GM12873 (cell line): ENCODE results near the gene LRRC47.
A peak's percentile ranks its signal among the peaks of the same experiment; 100 is the strongest.

Experiments
- TF ChIP-seq, protein P1 (sequence below): IDR thresholded peaks from 2 replicates; pipeline ENCODE4 v1.5.1; 2012; ENCODE audit warnings: low read depth, mild to moderate bottlenecking, moderate library complexity, low read length, control low read depth; ENCODE audit not compliant: insufficient read depth; ENCODE audit errors: missing control alignments

The LRRC47 gene

DNA sequence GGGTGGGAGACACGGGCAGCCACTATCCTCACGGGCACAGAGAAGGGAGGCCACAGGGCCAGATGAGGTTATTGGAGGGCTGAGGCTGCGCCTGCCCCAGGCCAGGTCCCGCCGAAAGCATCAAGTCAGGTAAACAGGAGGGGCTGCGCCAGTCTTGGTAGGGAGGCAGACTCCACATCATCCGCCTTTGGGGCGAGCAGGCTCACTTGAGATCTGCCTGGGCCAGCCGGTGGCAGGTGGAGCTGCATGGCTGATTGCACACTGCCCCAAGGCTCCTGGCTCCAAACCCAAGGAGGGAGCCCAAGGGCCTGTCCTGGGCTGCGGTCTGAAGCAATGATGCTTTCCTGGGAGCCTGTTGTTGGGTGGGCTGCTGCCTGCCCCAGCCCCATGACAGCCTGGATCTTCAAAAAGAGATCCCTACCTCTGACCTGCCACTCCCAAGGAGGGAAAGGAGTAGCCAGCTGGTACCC, 19.2 kb downstream of the LRRC47 start:
- TF ChIP-seq, protein P1, sequence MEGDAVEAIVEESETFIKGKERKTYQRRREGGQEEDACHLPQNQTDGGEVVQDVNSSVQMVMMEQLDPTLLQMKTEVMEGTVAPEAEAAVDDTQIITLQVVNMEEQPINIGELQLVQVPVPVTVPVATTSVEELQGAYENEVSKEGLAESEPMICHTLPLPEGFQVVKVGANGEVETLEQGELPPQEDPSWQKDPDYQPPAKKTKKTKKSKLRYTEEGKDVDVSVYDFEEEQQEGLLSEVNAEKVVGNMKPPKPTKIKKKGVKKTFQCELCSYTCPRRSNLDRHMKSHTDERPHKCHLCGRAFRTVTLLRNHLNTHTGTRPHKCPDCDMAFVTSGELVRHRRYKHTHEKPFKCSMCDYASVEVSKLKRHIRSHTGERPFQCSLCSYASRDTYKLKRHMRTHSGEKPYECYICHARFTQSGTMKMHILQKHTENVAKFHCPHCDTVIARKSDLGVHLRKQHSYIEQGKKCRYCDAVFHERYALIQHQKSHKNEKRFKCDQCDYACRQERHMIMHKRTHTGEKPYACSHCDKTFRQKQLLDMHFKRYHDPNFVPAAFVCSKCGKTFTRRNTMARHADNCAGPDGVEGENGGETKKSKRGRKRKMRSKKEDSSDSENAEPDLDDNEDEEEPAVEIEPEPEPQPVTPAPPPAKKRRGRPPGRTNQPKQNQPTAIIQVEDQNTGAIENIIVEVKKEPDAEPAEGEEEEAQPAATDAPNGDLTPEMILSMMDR, result no peak

GRCh38 chr1:3776231-3776961, 19.9 kb downstream of the LRRC47 start:
- TF ChIP-seq, protein P1, result no peak

- TF ChIP-seq, protein P1, result peak; percentile 76
Measured at GRCh38 chr1:3775490-3776230, 20.6 kb downstream of the LRRC47 start.

DNA sequence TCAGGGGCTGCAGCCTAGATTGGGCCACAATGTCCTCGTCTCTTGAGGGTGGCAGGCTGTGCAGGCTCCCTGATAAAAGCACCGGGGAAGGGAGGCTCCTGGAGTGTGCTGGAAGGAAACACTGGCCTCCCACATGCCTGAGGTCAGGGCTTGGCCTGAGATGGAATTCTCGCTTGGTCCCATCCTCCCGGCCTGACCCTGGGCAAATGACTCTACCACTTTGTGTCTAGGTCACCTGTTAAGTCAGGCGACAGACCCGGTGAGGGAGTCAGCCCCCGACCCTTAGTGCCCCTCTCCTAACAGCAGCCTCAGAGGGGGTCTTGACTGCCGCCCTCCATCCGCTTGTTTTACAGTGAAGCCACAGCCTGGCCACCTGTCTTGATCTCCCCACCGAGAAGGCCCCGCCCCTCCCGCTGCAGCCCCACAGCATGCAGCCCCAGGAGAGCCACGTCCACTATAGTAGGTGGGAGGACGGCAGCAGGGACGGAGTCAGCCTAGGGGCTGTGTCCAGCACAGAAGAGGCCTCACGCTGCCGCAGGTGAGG, 21.3 kb downstream of the LRRC47 start:
- TF ChIP-seq, protein P1, result no peak

GRCh38 chr1:3774276-3774945, 21.9 kb downstream of the LRRC47 start:
- TF ChIP-seq, protein P1, result no peak

DNA sequence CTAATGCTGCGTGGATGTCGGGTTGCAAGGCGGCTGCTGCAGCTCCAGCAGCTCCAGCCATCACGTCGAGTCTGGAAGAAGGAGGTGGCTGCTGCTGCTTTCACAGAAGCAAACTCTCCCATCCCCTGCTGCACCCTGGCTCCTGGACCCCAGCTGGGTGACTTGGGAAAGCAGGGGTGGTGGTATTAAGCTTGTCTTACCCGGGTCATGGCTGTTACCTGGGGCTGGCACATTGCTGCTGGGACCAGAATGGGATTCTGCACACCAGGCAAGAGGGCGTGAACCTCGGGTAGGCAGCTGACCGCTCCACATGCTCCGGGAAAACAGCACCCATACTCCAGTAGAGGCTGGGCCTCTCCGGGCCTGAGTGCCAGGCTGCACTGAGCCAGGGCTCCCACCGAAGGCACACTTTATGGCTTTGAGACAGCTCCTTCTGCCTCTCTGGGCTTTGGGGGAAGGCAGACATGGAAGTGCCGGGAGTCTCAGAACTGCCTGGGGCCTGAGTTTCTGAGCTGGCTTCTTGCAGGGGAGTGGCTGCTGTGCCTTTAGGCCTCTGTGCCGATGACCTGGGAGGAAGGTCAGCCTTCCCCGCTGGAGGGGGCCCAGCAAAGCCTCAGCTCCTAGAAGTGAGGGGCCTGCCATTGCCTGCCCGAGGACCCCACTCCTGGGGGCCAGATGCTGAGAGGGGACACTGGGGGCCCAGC, 22.6 kb downstream of the LRRC47 start:
- TF ChIP-seq, protein P1, result no peak
